ENCODE measurements around the gene CA6. TPM values are rescaled to one million over a fixed set of nuclear protein-coding genes. Genes with fewer than 3 reads are reported as not detected.

Gene CA6
- total and polyA plus RNA-seq, 2 experiments from 2014 or later, result not detected

GRCh38 chr1:9009438-9010370 lies 64.0 kb downstream of the CA6 start:
- no peaks in the 10 kb centered on the region for H3K27me3 ChIP-seq
- H3K27ac ChIP-seq, result no peak overlapping the region
- H3K36me3 ChIP-seq, result no peaks in the 10 kb centered on the region
- H3K9me3 ChIP-seq (ENCODE audit: low read depth), result no peaks in the 10 kb centered on the region
- no peak overlapping the region for H3K4me3 ChIP-seq
- TF ChIP-seq CTCF (IDR thresholded peaks at IDR 0.05; ENCODE audit: low read depth, low read length), result peak; percentile 70
- no peaks in the 10 kb centered on the region for H3K4me1 ChIP-seq (ENCODE audit: low read depth)
- DNase-seq (ENCODE audit: low read depth in 1 of 2, low spot score in 1 of 2), result peak; percentile 55 to 59

- no peaks in the 10 kb centered on the region for H3K27me3 ChIP-seq
- H3K9me3 ChIP-seq (ENCODE audit: low read depth), result no peaks in the 10 kb centered on the region
- no peak overlapping the region for H3K4me3 ChIP-seq
- no peak for DNase-seq (ENCODE audit: low read depth in 1 of 2, low spot score in 1 of 2)
- no peak for TF ChIP-seq CTCF (IDR thresholded peaks at IDR 0.05; ENCODE audit: low read depth, low read length)
- H3K36me3 ChIP-seq, result no peaks in the 10 kb centered on the region
- no peak overlapping the region for H3K27ac ChIP-seq
- H3K4me1 ChIP-seq (ENCODE audit: low read depth), result no peaks in the 10 kb centered on the region
Observed at GRCh38 chr1:9010781-9011323, 65.2 kb downstream of the CA6 start.

GRCh38 chr1:9013819-9014218 lies 68.2 kb downstream of the CA6 start:
- H3K4me3 ChIP-seq, result no peak overlapping the region
- DNase-seq (ENCODE audit: low read depth in 1 of 2, low spot score in 1 of 2), result no peak
- TF ChIP-seq CTCF (IDR thresholded peaks at IDR 0.05; ENCODE audit: low read depth, low read length), result no peak
- H3K4me1 ChIP-seq (ENCODE audit: low read depth), result no peaks in the 10 kb centered on the region
- no peaks in the 10 kb centered on the region for H3K36me3 ChIP-seq
- no peaks in the 10 kb centered on the region for H3K27me3 ChIP-seq
- H3K9me3 ChIP-seq (ENCODE audit: low read depth), result no peaks in the 10 kb centered on the region
- H3K27ac ChIP-seq, result no peak overlapping the region

- Histone ChIP-seq H3K27ac (no peak overlapping the region), H3K4me3 (no peak overlapping the region), H3K36me3 (no peaks in the 10 kb centered on the region), H3K27me3 (no peaks in the 10 kb centered on the region), H3K4me1 (ENCODE audit: low read depth) (no peaks in the 10 kb centered on the region), H3K9me3 (ENCODE audit: low read depth) (no peaks in the 10 kb centered on the region)
- no peak for DNase-seq (ENCODE audit: low read depth in 1 of 2, low spot score in 1 of 2)
- no peak for TF ChIP-seq CTCF (IDR thresholded peaks at IDR 0.05; ENCODE audit: low read depth, low read length)
Observed at GRCh38 chr1:9014475-9015375, 69.1 kb downstream of the CA6 start.

GRCh38 chr1:9016455-9016854 lies 70.8 kb downstream of the CA6 start:
- H3K9me3 ChIP-seq (ENCODE audit: low read depth), result no peaks in the 10 kb centered on the region
- no peaks in the 10 kb centered on the region for H3K4me1 ChIP-seq (ENCODE audit: low read depth)
- TF ChIP-seq CTCF (IDR thresholded peaks at IDR 0.05; ENCODE audit: low read depth, low read length), result no peak
- DNase-seq (ENCODE audit: low read depth in 1 of 2, low spot score in 1 of 2), result no peak
- no peak overlapping the region for H3K27ac ChIP-seq
- no peaks in the 10 kb centered on the region for H3K27me3 ChIP-seq
- no peaks in the 10 kb centered on the region for H3K36me3 ChIP-seq
- H3K4me3 ChIP-seq, result no peak overlapping the region

Data from cardiac muscle cell (in vitro differentiated cells and primary cell).